HG02759 (cell line): ENCODE data around the gene CCSER1.
"Not testable (repeated sequence)": the region's sequence is repeated elsewhere in the genome, so short reads cannot be mapped to it uniquely, and the experiment has no call there.

Experiments
- ATAC-seq: cut with Tn5 transposase; IDR thresholded peaks from one replicate; pipeline ENCODE4 v1.9.1; 2021; ENCODE audit warnings: mild to moderate bottlenecking, moderate library complexity; ENCODE audit not compliant: unreplicated experiment

Gene CCSER1

GRCh38 chr4:90889171-90889570 is 762.0 kb downstream of the CCSER1 start:
- ATAC-seq: no peak

GRCh38 chr4:90903413-90903812 is 776.2 kb downstream of the CCSER1 start:
- ATAC-seq: not testable (repeated sequence)

- no peak for ATAC-seq
Observed at GRCh38 chr4:90904021-90904420, 776.8 kb downstream of the CCSER1 start.

GRCh38 chr4:90906239-90906638 is 779.0 kb downstream of the CCSER1 start:
- ATAC-seq: no peak

- not testable (repeated sequence) for ATAC-seq
Observed at GRCh38 chr4:90911724-90912434, 784.7 kb downstream of the CCSER1 start.

GRCh38 chr4:90922174-90922573 is 795.0 kb downstream of the CCSER1 start:
- ATAC-seq: no peak

- ATAC-seq: no peak
Observed at GRCh38 chr4:90926957-90927356, 799.8 kb downstream of the CCSER1 start.

- no peak for ATAC-seq
Observed at GRCh38 chr4:90943311-90943710, 816.1 kb downstream of the CCSER1 start.

- no peak for ATAC-seq
Observed at GRCh38 chr4:90946945-90947344, 819.8 kb downstream of the CCSER1 start.

- no peak for ATAC-seq
Observed at GRCh38 chr4:90950385-90950841, 823.2 kb downstream of the CCSER1 start.

GRCh38 chr4:90951037-90951436 is 823.8 kb downstream of the CCSER1 start:
- no peak for ATAC-seq

- ATAC-seq: no peak
Observed at GRCh38 chr4:90958256-90958895, 831.2 kb downstream of the CCSER1 start.

- ATAC-seq: peak; percentile 63
Observed at GRCh38 chr4:90960433-90960832, 833.2 kb downstream of the CCSER1 start.

- ATAC-seq: peak; percentile 40
Observed at GRCh38 chr4:90960840-90961239, 833.6 kb downstream of the CCSER1 start.

- ATAC-seq: no peak
Observed at GRCh38 chr4:90970021-90970420, 842.8 kb downstream of the CCSER1 start.

GRCh38 chr4:90977726-90978125 is 850.5 kb downstream of the CCSER1 start:
- no peak for ATAC-seq

GRCh38 chr4:90979556-90979955 is 852.4 kb downstream of the CCSER1 start:
- ATAC-seq: no peak

- no peak for ATAC-seq
Observed at GRCh38 chr4:90982813-90983212, 855.6 kb downstream of the CCSER1 start.

- no peak for ATAC-seq
Observed at GRCh38 chr4:90990284-90990683, 863.1 kb downstream of the CCSER1 start.

- ATAC-seq: no peak
Observed at GRCh38 chr4:90992213-90992612, 865.0 kb downstream of the CCSER1 start.

GRCh38 chr4:90994851-90995574 is 867.8 kb downstream of the CCSER1 start:
- no peak for ATAC-seq

- ATAC-seq: no peak
Observed at GRCh38 chr4:90995996-90996395, 868.8 kb downstream of the CCSER1 start.
